Astrocyte (in vitro differentiated cells and primary cell): ENCODE results near the gene LAMA5.

Source experiments
- EZH2 ChIP-seq: IDR thresholded peaks from 2 replicates; pipeline ENCODE4 v1.6.1; 2012; ENCODE audit warnings: mild to moderate bottlenecking, low read length, inconsistent platforms; ENCODE audit not compliant: insufficient read depth
- TF ChIP-seq, protein P1 (sequence below): IDR thresholded peaks from 2 replicates; pipeline ENCODE4 v1.5.1; 2011; ENCODE audit warnings: low read depth, mild to moderate bottlenecking, inconsistent platforms, low read length, moderate library complexity; ENCODE audit not compliant: insufficient read depth

DNA sequence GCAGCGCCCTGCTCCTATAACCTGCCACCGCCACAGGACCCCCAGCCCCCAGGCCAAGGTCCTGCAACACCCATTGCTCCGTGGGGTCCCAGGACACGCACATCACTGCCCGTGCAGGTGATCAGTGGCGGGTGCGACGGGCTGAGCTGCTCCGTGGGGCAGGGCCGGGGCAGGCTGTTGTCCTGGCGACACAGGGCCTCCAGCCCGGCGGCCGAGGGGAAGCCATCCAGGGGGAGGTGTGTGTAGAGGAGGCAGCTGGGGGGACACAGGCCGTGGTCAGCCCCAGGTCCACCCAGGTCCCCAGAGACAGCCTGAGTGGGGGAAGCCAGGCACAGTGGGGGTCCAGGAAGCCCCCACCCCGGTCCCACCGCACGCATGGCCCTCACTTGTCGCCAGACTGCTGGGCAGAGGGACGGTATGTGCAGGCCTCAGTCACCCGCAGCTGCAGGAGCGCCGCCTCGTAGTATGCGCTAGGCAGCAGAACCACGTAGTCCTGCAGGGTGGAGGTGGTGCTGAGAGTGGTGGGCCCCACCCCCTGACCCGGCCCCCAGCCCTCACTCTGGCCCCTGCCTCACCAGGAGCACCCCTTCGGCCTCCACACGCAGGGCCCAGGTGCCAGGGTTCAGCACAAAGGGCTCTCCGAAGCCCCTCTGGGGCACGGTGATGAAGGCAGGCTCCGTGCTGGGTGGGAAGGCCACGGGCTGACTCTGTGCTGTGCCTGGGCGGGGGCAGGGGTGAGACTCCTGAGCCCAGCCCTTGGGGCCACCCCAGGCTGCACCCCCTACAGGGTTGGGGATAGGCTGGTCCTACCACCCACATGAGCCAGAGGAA is 33.9 kb downstream of the LAMA5 start:
- TF ChIP-seq, protein P1, sequence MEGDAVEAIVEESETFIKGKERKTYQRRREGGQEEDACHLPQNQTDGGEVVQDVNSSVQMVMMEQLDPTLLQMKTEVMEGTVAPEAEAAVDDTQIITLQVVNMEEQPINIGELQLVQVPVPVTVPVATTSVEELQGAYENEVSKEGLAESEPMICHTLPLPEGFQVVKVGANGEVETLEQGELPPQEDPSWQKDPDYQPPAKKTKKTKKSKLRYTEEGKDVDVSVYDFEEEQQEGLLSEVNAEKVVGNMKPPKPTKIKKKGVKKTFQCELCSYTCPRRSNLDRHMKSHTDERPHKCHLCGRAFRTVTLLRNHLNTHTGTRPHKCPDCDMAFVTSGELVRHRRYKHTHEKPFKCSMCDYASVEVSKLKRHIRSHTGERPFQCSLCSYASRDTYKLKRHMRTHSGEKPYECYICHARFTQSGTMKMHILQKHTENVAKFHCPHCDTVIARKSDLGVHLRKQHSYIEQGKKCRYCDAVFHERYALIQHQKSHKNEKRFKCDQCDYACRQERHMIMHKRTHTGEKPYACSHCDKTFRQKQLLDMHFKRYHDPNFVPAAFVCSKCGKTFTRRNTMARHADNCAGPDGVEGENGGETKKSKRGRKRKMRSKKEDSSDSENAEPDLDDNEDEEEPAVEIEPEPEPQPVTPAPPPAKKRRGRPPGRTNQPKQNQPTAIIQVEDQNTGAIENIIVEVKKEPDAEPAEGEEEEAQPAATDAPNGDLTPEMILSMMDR = no peak
- no peak for TF ChIP-seq EZH2
